Activated CD8-positive, alpha-beta T cell treated with anti-CD3 and anti-CD28 coated beads for 36 hours (primary cell): ENCODE data around the gene CCDC142. TPM values are rescaled to one million over a fixed set of nuclear protein-coding genes. Genes with fewer than 3 reads are reported as not detected.
A peak's percentile ranks its signal among the peaks of the same experiment; 100 is the strongest.

ENCODE experiments used
- ATAC-seq: fragments of 200-7000 bp; cut with Tn5 transposase; one replicate; pipeline ENCODE4 v1.10.0; 2021; ENCODE audit warnings: mild to moderate bottlenecking, moderate library complexity
- CTCF ChIA-PET: fragments of 350-600 bp; sonication (Branson Sonifier 250); formaldehyde crosslinking; loops from one replicate; lab custom pipeline; 2021; ENCODE audit warnings: antibody characterized with exemption; lab: Charles Lee
- POLR2A ChIA-PET: fragments of 350-600 bp; sonication (Branson Sonifier 250); formaldehyde crosslinking; loops from one replicate; lab custom pipeline; 2021; ENCODE audit warnings: antibody characterized with exemption; lab: Charles Lee
- DNase-seq: peaks from one replicate; pipeline ENCODE4 v3.0.0-alpha.2; 2020
- H3K27ac Mint-ChIP-seq: one replicate; pipeline ENCODE4 v1.8.0; 2021; ENCODE audit warnings: mild to moderate bottlenecking, mixed read lengths
- H3K27me3 Mint-ChIP-seq: one replicate; pipeline ENCODE4 v1.8.0; 2021; ENCODE audit warnings: mixed read lengths
- H3K36me3 Mint-ChIP-seq: one replicate; pipeline ENCODE4 v1.8.0; 2021; ENCODE audit warnings: low read depth, mixed read lengths
- H3K4me1 Mint-ChIP-seq: one replicate; pipeline ENCODE4 v1.8.0; 2021; ENCODE audit warnings: low read depth, mixed read lengths
- H3K4me3 Mint-ChIP-seq: one replicate; pipeline ENCODE4 v1.8.0; 2021; ENCODE audit warnings: mild to moderate bottlenecking, moderate library complexity, mixed read lengths
- H3K9me3 Mint-ChIP-seq: one replicate; pipeline ENCODE4 v1.8.0; 2021; ENCODE audit warnings: mixed read lengths
- intact Hi-C: fragments of 100-400 bp; cut with micrococcal nuclease; formaldehyde crosslinking; loops from one replicate; pipeline ENCODE4 v1.10.0; 2022
- total RNA-seq, 2 experiments: library from RNA; stranded (reverse); gene quantifications; one replicate each; pipeline ENCODE4 v1.2.3, GENCODE V29; 2021
- TF ChIP-seq, protein P1 (sequence below): fragments of 200-600 bp; IDR thresholded peaks from one replicate; pipeline ENCODE4 v1.8.0; 2022; ENCODE audit warnings: antibody characterized with exemption, mild to moderate bottlenecking

The CCDC142 gene
- total RNA-seq, 2 experiments from 2014 or later, result 7.2 to 10.3 TPM

- peak; percentile 98 for DNase-seq
- peak; percentile 52 for ATAC-seq
- Mint-ChIP-seq H3K4me3 (peak within 1 kb of the TSS; percentile 98), H3K36me3 (peaks cover 16% of the 10 kb centered on the region), H3K4me1 (peaks cover 41% of the 10 kb centered on the region), H3K27ac (peak within 1 kb of the TSS; percentile 97), H3K9me3 (no peaks in the 10 kb centered on the region), H3K27me3 (no peaks in the 10 kb centered on the region)
- CTCF ChIA-PET, result interaction anchor here (0.6 to 3.8 kb wide), 11 partner anchors 10 to 205 kb away, joined by 3 to 40 read pairs (median 4); partner anchors contain the start of genes C2orf81, CCDC142, MOGS and TTC31
- intact Hi-C loops, result loop anchor here (2.0 kb wide), 1 partner anchor 28 kb away; the partner anchor contains the start of genes CCDC142 and TTC31
- POLR2A ChIA-PET, result interaction anchor here (0.6 to 5.6 kb wide), 18 partner anchors 10 to 1221 kb away, joined by 3 to 48 read pairs (median 4); partner anchors contain the start of genes AUP1, C2orf81, CCDC142 and CCT7
- TF ChIP-seq, protein P1, sequence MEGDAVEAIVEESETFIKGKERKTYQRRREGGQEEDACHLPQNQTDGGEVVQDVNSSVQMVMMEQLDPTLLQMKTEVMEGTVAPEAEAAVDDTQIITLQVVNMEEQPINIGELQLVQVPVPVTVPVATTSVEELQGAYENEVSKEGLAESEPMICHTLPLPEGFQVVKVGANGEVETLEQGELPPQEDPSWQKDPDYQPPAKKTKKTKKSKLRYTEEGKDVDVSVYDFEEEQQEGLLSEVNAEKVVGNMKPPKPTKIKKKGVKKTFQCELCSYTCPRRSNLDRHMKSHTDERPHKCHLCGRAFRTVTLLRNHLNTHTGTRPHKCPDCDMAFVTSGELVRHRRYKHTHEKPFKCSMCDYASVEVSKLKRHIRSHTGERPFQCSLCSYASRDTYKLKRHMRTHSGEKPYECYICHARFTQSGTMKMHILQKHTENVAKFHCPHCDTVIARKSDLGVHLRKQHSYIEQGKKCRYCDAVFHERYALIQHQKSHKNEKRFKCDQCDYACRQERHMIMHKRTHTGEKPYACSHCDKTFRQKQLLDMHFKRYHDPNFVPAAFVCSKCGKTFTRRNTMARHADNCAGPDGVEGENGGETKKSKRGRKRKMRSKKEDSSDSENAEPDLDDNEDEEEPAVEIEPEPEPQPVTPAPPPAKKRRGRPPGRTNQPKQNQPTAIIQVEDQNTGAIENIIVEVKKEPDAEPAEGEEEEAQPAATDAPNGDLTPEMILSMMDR, result no peak
These were observed 27.9 kb downstream of the CCDC142 start, which contains the start of gene INO80B for GRCh38 chr2:74454654-74455511. TSS of gene INO80B (plus strand) at chr2:74455087. CDS start at chr2:74455117, 30 bp downstream.

DNA sequence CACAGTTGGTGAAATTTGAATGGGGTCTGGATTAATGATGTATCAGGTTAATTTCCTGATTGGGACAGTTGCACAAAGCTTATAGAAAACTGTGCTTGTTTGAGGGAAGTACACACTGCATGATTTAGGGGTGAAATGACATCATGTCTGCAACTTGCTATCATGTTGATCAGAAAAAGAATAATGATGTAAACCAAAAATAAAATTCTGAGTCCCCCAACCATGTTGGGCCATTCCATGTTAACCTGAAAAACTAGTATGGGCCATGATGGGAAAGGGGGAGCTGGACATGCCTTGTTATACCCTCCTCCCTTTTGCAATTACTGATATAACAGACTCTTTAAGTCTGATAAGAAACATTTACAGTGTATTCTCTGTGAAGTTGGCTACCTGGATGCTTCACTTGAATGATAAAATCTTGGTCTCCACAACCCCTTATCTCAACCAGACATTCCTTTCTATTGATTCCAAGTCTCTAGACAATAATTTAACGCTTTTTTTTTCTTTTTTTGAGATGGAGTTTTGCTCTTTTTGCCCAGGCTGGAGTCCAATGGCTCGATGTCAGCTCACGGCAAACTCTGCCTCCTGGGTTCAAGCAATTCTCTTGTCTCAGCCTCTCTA, 32.1 kb downstream of the CCDC142 start:
- Mint-ChIP-seq H3K27me3 (peaks cover 1% of the 10 kb centered on the region), H3K4me3 (no peak overlapping the region), H3K27ac (no peak overlapping the region), H3K9me3 (no peaks in the 10 kb centered on the region), H3K36me3 (peaks cover 6% of the 10 kb centered on the region), H3K4me1 (peaks cover 20% of the 10 kb centered on the region)
- intact Hi-C loops, result no loop called here
- DNase-seq (no peak), ATAC-seq (no peak)
- POLR2A ChIA-PET, result interaction anchor here (1.3 kb wide), 1 partner anchor 29 kb away, joined by 3 read pairs; the partner anchor contains the start of genes C2orf81 and WDR54
- CTCF ChIA-PET, result no interaction called here
- TF ChIP-seq, protein P1, result no peak

DNA sequence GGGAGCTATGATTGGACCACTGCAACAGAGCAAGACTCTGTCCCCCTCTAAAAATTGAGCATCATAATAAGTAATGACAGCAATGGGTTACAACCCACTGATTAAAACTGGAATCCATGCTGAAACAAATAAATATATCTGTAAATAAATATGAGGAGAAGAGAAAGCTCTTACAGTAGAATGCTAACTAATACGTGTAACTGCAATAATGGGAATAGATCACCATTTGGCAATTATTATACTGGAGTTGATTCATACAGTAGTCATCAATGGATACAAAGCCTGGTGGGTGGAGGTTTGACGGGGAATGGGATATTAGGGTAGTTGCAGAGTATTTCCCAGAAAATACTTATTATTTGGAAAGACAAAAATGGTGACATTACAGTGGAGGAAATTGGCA, 34.0 kb downstream of the CCDC142 start:
- peaks cover 10% of the 10 kb centered on the region for H3K4me1 Mint-ChIP-seq
- ChIA-PET POLR2A (interaction anchor here (1.1 kb wide), 1 partner anchor 9 kb away, joined by 4 read pairs; no protein-coding TSS in a partner anchor), CTCF (interaction anchor here (1.1 kb wide), 1 partner anchor 9 kb away, joined by 3 read pairs; the partner anchor contains the start of gene WBP1)
- no peak overlapping the region for H3K27ac Mint-ChIP-seq
- no peak overlapping the region for H3K4me3 Mint-ChIP-seq
- no peaks in the 10 kb centered on the region for H3K36me3 Mint-ChIP-seq
- H3K27me3 Mint-ChIP-seq, result peaks cover 6% of the 10 kb centered on the region
- intact Hi-C loops, result no loop called here
- TF ChIP-seq, protein P1, result no peak
- no peak for ATAC-seq
- no peak for DNase-seq
- no peaks in the 10 kb centered on the region for H3K9me3 Mint-ChIP-seq

DNA sequence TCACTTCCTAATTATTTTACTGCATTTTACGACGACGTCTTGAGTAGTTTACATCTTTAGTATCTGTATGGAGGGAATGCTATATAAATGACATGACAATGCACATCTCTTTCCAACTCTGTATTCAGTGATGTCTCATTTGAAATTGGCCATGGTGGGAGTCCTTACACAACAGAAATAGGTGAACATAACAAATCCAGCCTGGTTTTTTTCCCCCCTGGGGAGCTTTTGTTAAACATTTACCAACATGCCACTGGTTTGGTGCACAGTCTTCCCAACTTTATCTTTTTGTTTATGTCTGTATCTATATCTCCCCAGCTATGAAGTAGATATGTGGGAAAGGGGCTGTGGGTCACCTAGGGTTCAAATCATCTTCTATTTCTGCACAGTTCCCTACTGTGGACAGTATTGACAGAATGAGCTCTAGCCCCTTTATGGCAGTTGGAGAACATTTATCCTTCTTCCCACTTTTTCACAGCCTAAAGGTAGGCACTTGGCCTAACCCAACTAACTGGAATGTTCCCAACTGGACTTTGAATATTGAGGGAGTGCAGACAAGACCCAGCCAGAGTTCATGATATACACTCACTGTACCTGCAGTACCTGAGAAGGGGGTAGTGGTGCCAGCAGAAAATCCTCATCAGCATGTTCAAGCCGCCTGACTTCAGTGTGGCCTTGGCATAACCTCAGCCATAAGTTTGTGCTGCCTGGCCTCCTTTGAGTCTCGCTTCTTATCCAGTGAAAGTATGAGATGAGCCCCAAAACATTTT, 35.4 kb downstream of the CCDC142 start:
- Mint-ChIP-seq H3K36me3 (no peaks in the 10 kb centered on the region), H3K27ac (no peak overlapping the region), H3K4me3 (no peak overlapping the region), H3K27me3 (peaks cover 11% of the 10 kb centered on the region), H3K9me3 (no peaks in the 10 kb centered on the region), H3K4me1 (peaks cover under 1% of the 10 kb centered on the region)
- CTCF ChIA-PET, result no interaction called here
- TF ChIP-seq, protein P1, result no peak
- no peak for DNase-seq
- no peak for ATAC-seq
- intact Hi-C loops, result no loop called here
- POLR2A ChIA-PET, result no interaction called here
